NCI-H446 (cell line): ENCODE data around the gene CCDC171.
A peak's percentile ranks its signal among the peaks of the same experiment; 100 is the strongest.
"Not testable (repeated sequence)": the region's sequence is repeated elsewhere in the genome, so short reads cannot be mapped to it uniquely, and the experiment has no call there.

Experiments used
- DNase-seq, 2 experiments: peaks; one replicate each; lab custom pipeline; 2025; lab: John Stamatoyannopoulos, UW

CCDC171 gene

GRCh38 chr9:15761551-15761950 lies 208.7 kb downstream of the CCDC171 start:
- DNase-seq = no peak

- no peak for DNase-seq
These were observed 210.5 kb downstream of the CCDC171 start for GRCh38 chr9:15763371-15763770.

- no peak for DNase-seq
These were observed 211.3 kb downstream of the CCDC171 start for GRCh38 chr9:15764131-15764530.

GRCh38 chr9:15769547-15769946 lies 216.7 kb downstream of the CCDC171 start:
- no peak for DNase-seq

- no peak for DNase-seq
These were observed 226.0 kb downstream of the CCDC171 start for GRCh38 chr9:15778861-15779260.

GRCh38 chr9:15782106-15782505 lies 229.3 kb downstream of the CCDC171 start:
- no peak for DNase-seq

- DNase-seq = no peak
These were observed 232.7 kb downstream of the CCDC171 start for GRCh38 chr9:15785584-15785983.

GRCh38 chr9:15786616-15787015 lies 233.8 kb downstream of the CCDC171 start:
- no peak for DNase-seq

- DNase-seq = not testable (repeated sequence)
These were observed 257.5 kb downstream of the CCDC171 start for GRCh38 chr9:15810219-15810899.

- no peak for DNase-seq
These were observed 260.2 kb downstream of the CCDC171 start for GRCh38 chr9:15813076-15813475.

GRCh38 chr9:15824310-15824709 lies 271.5 kb downstream of the CCDC171 start:
- peak; percentile 13 to 63 for DNase-seq

GRCh38 chr9:15831384-15831783 lies 278.5 kb downstream of the CCDC171 start:
- no peak for DNase-seq

GRCh38 chr9:15834541-15834940 lies 281.7 kb downstream of the CCDC171 start:
- peak in 1 of 2 experiments; percentile 11 for DNase-seq

- DNase-seq = peak; percentile 57 to 77
These were observed 284.3 kb downstream of the CCDC171 start for GRCh38 chr9:15837079-15837679.

- no peak for DNase-seq
These were observed 289.2 kb downstream of the CCDC171 start for GRCh38 chr9:15842051-15842450.

- DNase-seq = no peak
These were observed 290.5 kb downstream of the CCDC171 start for GRCh38 chr9:15843316-15843715.

GRCh38 chr9:15843931-15844330 lies 291.1 kb downstream of the CCDC171 start:
- no peak for DNase-seq

- DNase-seq = no peak
These were observed 293.8 kb downstream of the CCDC171 start for GRCh38 chr9:15846611-15847010.

GRCh38 chr9:15849871-15850270 lies 297.0 kb downstream of the CCDC171 start:
- DNase-seq = no peak

- no peak for DNase-seq
These were observed 298.9 kb downstream of the CCDC171 start for GRCh38 chr9:15851766-15852165.

- no peak for DNase-seq
These were observed 303.7 kb downstream of the CCDC171 start for GRCh38 chr9:15856591-15856990.

- no peak for DNase-seq
These were observed 314.5 kb downstream of the CCDC171 start for GRCh38 chr9:15867334-15867733.

- DNase-seq = peak in 1 of 2 experiments; percentile 36
These were observed 315.1 kb downstream of the CCDC171 start for GRCh38 chr9:15867988-15868387.
